GM21717 (cell line): ENCODE data around the gene CXCL16.

Experiments
- ATAC-seq: cut with Tn5 transposase; IDR thresholded peaks from one replicate; pipeline ENCODE4 v1.9.1; 2021; ENCODE audit warnings: mild to moderate bottlenecking, moderate library complexity; ENCODE audit not compliant: unreplicated experiment

Gene CXCL16

GRCh38 chr17:4739122-4740024 lies at the start of gene CXCL16, which contains the start of gene ZMYND15:
CXCL16 (minus strand) TSS chr17:4739928; CDS start chr17:4739339, 589 bp downstream.
ZMYND15 (plus strand) TSS chr17:4739833; CDS start chr17:4740549, 716 bp downstream.
- no peak for ATAC-seq

GRCh38 chr17:4788807-4789700 lies 49.3 kb upstream of the CXCL16 start, which contains the start of gene GLTPD2:
GLTPD2 (plus strand) TSS chr17:4788964; CDS start chr17:4789012, 48 bp downstream.
- peak; percentile 14 for ATAC-seq

- no peak for ATAC-seq
Observed at GRCh38 chr17:4788159-4788806, 48.6 kb upstream of the CXCL16 start.

- ATAC-seq = no peak
Observed at GRCh38 chr17:4786516-4786915, 46.8 kb upstream of the CXCL16 start.

- ATAC-seq = no peak
Observed at GRCh38 chr17:4786106-4786511, 46.4 kb upstream of the CXCL16 start, which contains the start of gene VMO1. VMO1 (minus strand) TSS chr17:4786364; CDS start chr17:4786352, 12 bp downstream.

- ATAC-seq = no peak
Observed at GRCh38 chr17:4785311-4786105, 45.8 kb upstream of the CXCL16 start.

- no peak for ATAC-seq
Observed at GRCh38 chr17:4782652-4783051, 42.9 kb upstream of the CXCL16 start.

GRCh38 chr17:4780325-4780955 lies 40.7 kb upstream of the CXCL16 start:
- ATAC-seq = no peak

- ATAC-seq = no peak
Observed at GRCh38 chr17:4777969-4778760, 38.4 kb upstream of the CXCL16 start.

- ATAC-seq = no peak
Observed at GRCh38 chr17:4772235-4772613, 32.5 kb upstream of the CXCL16 start.

- ATAC-seq = no peak
Observed at GRCh38 chr17:4771519-4772234, 31.9 kb upstream of the CXCL16 start, which contains the start of gene TM4SF5. TM4SF5 (plus strand) TSS chr17:4771886; CDS start chr17:4771923, 37 bp downstream.

- no peak for ATAC-seq
Observed at GRCh38 chr17:4769628-4770027, 29.9 kb upstream of the CXCL16 start.

GRCh38 chr17:4768298-4768697 lies 28.6 kb upstream of the CXCL16 start:
- no peak for ATAC-seq

GRCh38 chr17:4766723-4767122 lies 27.0 kb upstream of the CXCL16 start:
- ATAC-seq = no peak

- no peak for ATAC-seq
Observed at GRCh38 chr17:4766201-4766600, 26.5 kb upstream of the CXCL16 start.

GRCh38 chr17:4764595-4764994 lies 24.9 kb upstream of the CXCL16 start:
- ATAC-seq = no peak

- ATAC-seq = no peak
Observed at GRCh38 chr17:4759776-4760236, 20.1 kb upstream of the CXCL16 start.

GRCh38 chr17:4753392-4753791 lies 13.7 kb upstream of the CXCL16 start:
- ATAC-seq = no peak
